DOHH2 (cell line): ENCODE measurements around the gene SCAF11.
A peak's percentile ranks its signal among the peaks of the same experiment; 100 is the strongest.
"Not testable (repeated sequence)": the region's sequence is repeated elsewhere in the genome, so short reads cannot be mapped to it uniquely, and the experiment has no call there.

Experiments used
- H3F3A ChIP-seq: fragments of 200-600 bp; sonication (generic), shearing (Covaris generic); 2 replicates; pipeline ENCODE4 v1.6.0; 2016; ENCODE audit warnings: antibody characterized with exemption, mild to moderate bottlenecking; ENCODE audit not compliant: control insufficient read depth, insufficient read depth
- H3K27ac ChIP-seq: fragments of 200-600 bp; sonication (generic); 2 replicates; pipeline ENCODE4 v1.5.1; 2014; ENCODE audit warnings: low read depth, mild to moderate bottlenecking, low read length, moderate library complexity
- H3K27me3 ChIP-seq: fragments of 200-600 bp; sonication (generic); 2 replicates; pipeline ENCODE4 v1.6.1; 2014; ENCODE audit warnings: mild to moderate bottlenecking, low read length, mixed read lengths; ENCODE audit not compliant: control insufficient read depth
- H3K36me3 ChIP-seq: fragments of 200-600 bp; sonication (generic); 2 replicates; pipeline ENCODE4 v1.6.1; 2014; ENCODE audit warnings: mild to moderate bottlenecking, low read length, moderate library complexity, mixed read lengths; ENCODE audit not compliant: control insufficient read depth
- H3K4me1 ChIP-seq: fragments of 200-600 bp; sonication (generic); 2 replicates; pipeline ENCODE4 v1.6.1; 2014; ENCODE audit warnings: mild to moderate bottlenecking, low read length, mixed read lengths; ENCODE audit not compliant: control insufficient read depth
- H3K4me2 ChIP-seq: fragments of 200-600 bp; sonication (generic); 2 replicates; pipeline ENCODE4 v1.6.0; 2014; ENCODE audit warnings: mild to moderate bottlenecking, low read length, moderate library complexity
- H3K4me3 ChIP-seq: fragments of 200-600 bp; sonication (generic); 2 replicates; pipeline ENCODE4 v1.5.1; 2014; ENCODE audit warnings: mild to moderate bottlenecking, low read length, mixed read lengths
- H3K79me2 ChIP-seq: fragments of 200-600 bp; sonication (generic); 2 replicates; pipeline ENCODE4 v1.6.1; 2014; ENCODE audit warnings: mild to moderate bottlenecking, low read length, mixed read lengths; ENCODE audit not compliant: control insufficient read depth
- H3K9me2 ChIP-seq: fragments of 200-600 bp; sonication (generic); replicated peaks from 2 replicates; pipeline ENCODE4 v1.6.1; 2014; ENCODE audit warnings: mild to moderate bottlenecking, low read length, mixed read lengths; ENCODE audit not compliant: control insufficient read depth
- H3K9me3 ChIP-seq: fragments of 200-600 bp; sonication (generic); 2 replicates; pipeline ENCODE4 v1.6.1; 2014; ENCODE audit warnings: antibody characterized with exemption, low read length, mixed read lengths; ENCODE audit not compliant: control insufficient read depth, insufficient read depth
- H4K20me1 ChIP-seq: fragments of 200-600 bp; sonication (generic); 2 replicates; pipeline ENCODE4 v1.6.0; 2014; ENCODE audit warnings: low read depth, mild to moderate bottlenecking, antibody characterized with exemption, low read length, moderate library complexity; ENCODE audit not compliant: control insufficient read depth, insufficient read depth
- CTCF ChIP-seq: fragments of 200-600 bp; sonication (generic); IDR thresholded peaks from one replicate; pipeline ENCODE4 v1.5.1; 2014; ENCODE audit warnings: antibody characterized with exemption, mild to moderate bottlenecking, low read depth, low read length; ENCODE audit not compliant: poor library complexity, severe bottlenecking
- EZH2phosphoT487 ChIP-seq: fragments of 200-600 bp; sonication (generic); IDR thresholded peaks from 2 replicates; pipeline ENCODE4 v1.6.1; 2017; ENCODE audit warnings: borderline replicate concordance, mild to moderate bottlenecking, antibody characterized with exemption, low read length, moderate library complexity, mixed read lengths

The SCAF11 gene

GRCh38 chr12:46005151-46005797 lies 14.9 kb upstream of the SCAF11 start:
- Histone ChIP-seq H3K9me2 (no peaks in the 10 kb centered on the region), H3K4me1 (peaks cover 4% of the 10 kb centered on the region; the same call in 1 of the 2 replicates), H3K79me2 (no peaks in the 10 kb centered on the region), H3F3A (no peaks in the 10 kb centered on the region), H3K4me2 (no peak overlapping the region), H3K4me3 (no peak overlapping the region), H3K36me3 (no peaks in the 10 kb centered on the region), H3K27ac (no peak overlapping the region), H3K9me3 (no peaks in the 10 kb centered on the region), H3K27me3 (no peaks in the 10 kb centered on the region), H4K20me1 (no peaks in the 10 kb centered on the region)
- TF ChIP-seq CTCF = peak; percentile 57
- TF ChIP-seq EZH2phosphoT487 = no peak

GRCh38 chr12:46004715-46005114 lies 14.3 kb upstream of the SCAF11 start:
- Histone ChIP-seq H3K9me3 (no peaks in the 10 kb centered on the region), H3K79me2 (no peaks in the 10 kb centered on the region), H3K27me3 (no peaks in the 10 kb centered on the region), H3K4me2 (no peak overlapping the region), H3K36me3 (no peaks in the 10 kb centered on the region), H3K9me2 (no peaks in the 10 kb centered on the region), H3K4me1 (peaks cover 4% of the 10 kb centered on the region; the same call in 1 of the 2 replicates), H3K4me3 (no peak overlapping the region), H3F3A (no peaks in the 10 kb centered on the region), H4K20me1 (no peaks in the 10 kb centered on the region), H3K27ac (no peak overlapping the region)
- TF ChIP-seq CTCF (no peak), EZH2phosphoT487 (no peak)

GRCh38 chr12:46000076-46000475 lies 9.7 kb upstream of the SCAF11 start:
- H3K27me3 ChIP-seq, H3K27ac ChIP-seq, H3K79me2 ChIP-seq, H3K9me3 ChIP-seq, H3K9me2 ChIP-seq, H3K36me3 ChIP-seq, H3K4me2 ChIP-seq, H3K4me1 ChIP-seq, H4K20me1 ChIP-seq, H3K4me3 ChIP-seq, H3F3A ChIP-seq: not testable (repeated sequence)

GRCh38 chr12:45994736-45995135 lies 4.4 kb upstream of the SCAF11 start:
- no peak for TF ChIP-seq EZH2phosphoT487
- no peak for TF ChIP-seq CTCF
- no peaks in the 10 kb centered on the region for H4K20me1 ChIP-seq
- peaks cover 4% of the 10 kb centered on the region for H3K4me1 ChIP-seq
- peaks cover 11% of the 10 kb centered on the region for H3K79me2 ChIP-seq
- H3K27me3 ChIP-seq = no peaks in the 10 kb centered on the region
- no peaks in the 10 kb centered on the region for H3K9me3 ChIP-seq
- H3K36me3 ChIP-seq = peaks cover 9% of the 10 kb centered on the region
- no peaks in the 10 kb centered on the region for H3K9me2 ChIP-seq
- no peak overlapping the region for H3K27ac ChIP-seq
- no peak overlapping the region for H3K4me2 ChIP-seq
- no peak overlapping the region for H3K4me3 ChIP-seq
- H3F3A ChIP-seq = peaks cover 9% of the 10 kb centered on the region; the same call in 1 of the 2 replicates
